Ectodermal cell (in vitro differentiated cells): Measurements from ENCODE around the gene FBXO8.
"Not testable (repeated sequence)": the region's sequence is repeated elsewhere in the genome, so short reads cannot be mapped to it uniquely, and the experiment has no call there.

Source experiments
- H3K27ac ChIP-seq: 2 replicates; pipeline ENCODE4 v1.7.0; 2013; ENCODE audit warnings: mild to moderate bottlenecking, low read depth, low read length; ENCODE audit not compliant: insufficient read depth, poor library complexity, severe bottlenecking
- H3K27me3 ChIP-seq: 2 replicates; pipeline ENCODE4 v1.7.0; 2013; ENCODE audit warnings: mild to moderate bottlenecking, low read length; ENCODE audit not compliant: insufficient read depth, control insufficient read depth, poor library complexity, severe bottlenecking
- H3K36me3 ChIP-seq: one replicate; pipeline ENCODE4 v1.7.0; 2013; ENCODE audit warnings: low read length; ENCODE audit not compliant: control insufficient read depth, insufficient read depth
- H3K4me1 ChIP-seq: one replicate; pipeline ENCODE4 v1.7.0; 2013; ENCODE audit warnings: low read length; ENCODE audit not compliant: control insufficient read depth, insufficient read depth
- H3K4me3 ChIP-seq: 2 replicates; pipeline ENCODE4 v1.7.0; 2013; ENCODE audit warnings: low read depth, low read length, control low read depth; ENCODE audit not compliant: insufficient read depth
- H3K9me3 ChIP-seq: 2 replicates; pipeline ENCODE4 v1.7.0; 2013; ENCODE audit warnings: mild to moderate bottlenecking, low read length, moderate library complexity; ENCODE audit not compliant: control insufficient read depth
- WGBS, 2 experiments: methylation state at CpG; one replicate each; pipeline ENCODE4 v1.1.7; 2013; ENCODE audit warnings: missing lambda C conversion rate in 2 of 2; 5-methylcytosine and 5-hydroxymethylcytosine counted together

Gene FBXO8

GRCh38 chr4:174314770-174315169 lies 31.3 kb upstream of the FBXO8 start:
- Histone ChIP-seq H3K4me1 (no peaks in the 10 kb centered on the region), H3K27me3 (no peaks in the 10 kb centered on the region), H3K4me3 (no peak overlapping the region), H3K9me3 (no peaks in the 10 kb centered on the region), H3K27ac (no peak overlapping the region), H3K36me3 (peaks cover 4% of the 10 kb centered on the region)
- WGBS, 2 experiments: 82 to 88% methylated on average over 3 of the region's 3 CpGs

- Histone ChIP-seq H3K9me3 (no peaks in the 10 kb centered on the region), H3K4me1 (no peaks in the 10 kb centered on the region), H3K27ac (no peak overlapping the region), H3K36me3 (peaks cover 4% of the 10 kb centered on the region), H3K27me3 (no peaks in the 10 kb centered on the region), H3K4me3 (no peak overlapping the region)
- 94 to 98% methylated on average over 2 to 3 of the region's 3 CpGs for WGBS, 2 experiments
Observed at GRCh38 chr4:174314274-174314673, 30.8 kb upstream of the FBXO8 start.

- Histone ChIP-seq H3K4me3 (no peak overlapping the region), H3K27ac (no peak overlapping the region), H3K9me3 (no peaks in the 10 kb centered on the region), H3K4me1 (no peaks in the 10 kb centered on the region), H3K27me3 (no peaks in the 10 kb centered on the region), H3K36me3 (peaks cover 4% of the 10 kb centered on the region)
- 89 to 98% methylated on average over 2 to 3 of the region's 3 CpGs for WGBS, 2 experiments
Observed at GRCh38 chr4:174312993-174313392, 29.5 kb upstream of the FBXO8 start.

GRCh38 chr4:174307694-174308093 lies 24.2 kb upstream of the FBXO8 start:
- H3K4me3 ChIP-seq: no peak overlapping the region
- no peak overlapping the region for H3K27ac ChIP-seq
- no peaks in the 10 kb centered on the region for H3K27me3 ChIP-seq
- H3K4me1 ChIP-seq: no peaks in the 10 kb centered on the region
- WGBS, 2 experiments: 88 to 98% methylated on average over 4 of the region's 4 CpGs
- no peaks in the 10 kb centered on the region for H3K9me3 ChIP-seq
- peaks cover under 1% of the 10 kb centered on the region for H3K36me3 ChIP-seq

- Histone ChIP-seq H3K4me3 (no peak overlapping the region), H3K36me3 (no peaks in the 10 kb centered on the region), H3K27me3 (no peaks in the 10 kb centered on the region), H3K4me1 (no peaks in the 10 kb centered on the region), H3K9me3 (no peaks in the 10 kb centered on the region), H3K27ac (no peak overlapping the region)
- WGBS, 2 experiments: 92 to 97% methylated on average over 3 of the region's 3 CpGs
Observed at GRCh38 chr4:174305961-174306360, 22.5 kb upstream of the FBXO8 start.

- no peaks in the 10 kb centered on the region for H3K27me3 ChIP-seq
- no peaks in the 10 kb centered on the region for H3K9me3 ChIP-seq
- H3K4me3 ChIP-seq: no peak overlapping the region
- no peak overlapping the region for H3K27ac ChIP-seq
- H3K36me3 ChIP-seq: no peaks in the 10 kb centered on the region
- no peaks in the 10 kb centered on the region for H3K4me1 ChIP-seq
- 100% methylated on average over 1 of the region's 1 CpG; no CpG with 5 or more reads in 1 of the 2 experiments for WGBS, 2 experiments
Observed at GRCh38 chr4:174304664-174305063, 21.2 kb upstream of the FBXO8 start.

GRCh38 chr4:174303687-174304086 lies 20.2 kb upstream of the FBXO8 start:
- no peak overlapping the region for H3K27ac ChIP-seq
- H3K4me1 ChIP-seq: no peaks in the 10 kb centered on the region
- WGBS, 2 experiments: 100% methylated on average over 1 of the region's 1 CpG; no CpG with 5 or more reads in 1 of the 2 experiments
- H3K9me3 ChIP-seq: no peaks in the 10 kb centered on the region
- no peak overlapping the region for H3K4me3 ChIP-seq
- H3K27me3 ChIP-seq: no peaks in the 10 kb centered on the region
- no peaks in the 10 kb centered on the region for H3K36me3 ChIP-seq

GRCh38 chr4:174295142-174295541 lies 11.7 kb upstream of the FBXO8 start:
- H3K27ac ChIP-seq, H3K9me3 ChIP-seq, H3K27me3 ChIP-seq, H3K4me3 ChIP-seq, H3K4me1 ChIP-seq: not testable (repeated sequence)
- 94% methylated on average over 13 to 21 of the region's 27 CpGs for WGBS, 2 experiments
- H3K36me3 ChIP-seq: peaks cover 14% of the 10 kb centered on the region

GRCh38 chr4:174294641-174295040 lies 11.2 kb upstream of the FBXO8 start:
- not testable (repeated sequence) for H3K9me3 ChIP-seq, H3K4me1 ChIP-seq, H3K27me3 ChIP-seq, H3K27ac ChIP-seq, H3K4me3 ChIP-seq
- peaks cover 14% of the 10 kb centered on the region for H3K36me3 ChIP-seq
- 93 to 97% methylated on average over 10 to 22 of the region's 30 CpGs for WGBS, 2 experiments

GRCh38 chr4:174292473-174292872 lies 9.0 kb upstream of the FBXO8 start:
- H3K4me1 ChIP-seq: no peaks in the 10 kb centered on the region
- no peaks in the 10 kb centered on the region for H3K27me3 ChIP-seq
- no peak overlapping the region for H3K27ac ChIP-seq
- no peaks in the 10 kb centered on the region for H3K9me3 ChIP-seq
- H3K36me3 ChIP-seq: peaks cover 14% of the 10 kb centered on the region
- no peak overlapping the region for H3K4me3 ChIP-seq
- WGBS, 2 experiments: 100% methylated on average over 1 of the region's 2 CpGs; no CpG with 5 or more reads in 1 of the 2 experiments

GRCh38 chr4:174286870-174287269 lies 3.4 kb upstream of the FBXO8 start:
- no peaks in the 10 kb centered on the region for H3K36me3 ChIP-seq
- no peak overlapping the region for H3K27ac ChIP-seq
- WGBS, 2 experiments: 90 to 97% methylated on average over 3 of the region's 3 CpGs
- H3K4me1 ChIP-seq: no peaks in the 10 kb centered on the region
- no peaks in the 10 kb centered on the region for H3K9me3 ChIP-seq
- H3K4me3 ChIP-seq: no peak overlapping the region
- H3K27me3 ChIP-seq: no peaks in the 10 kb centered on the region
